Iris pigment epithelial cell (primary cell): ENCODE results near the gene SACM1L.

Experiments used
- DNase-seq: peaks from one replicate; pipeline ENCODE4 v3.0.0-alpha.2; 2011; ENCODE audit warnings: low read depth

The SACM1L gene

DNA sequence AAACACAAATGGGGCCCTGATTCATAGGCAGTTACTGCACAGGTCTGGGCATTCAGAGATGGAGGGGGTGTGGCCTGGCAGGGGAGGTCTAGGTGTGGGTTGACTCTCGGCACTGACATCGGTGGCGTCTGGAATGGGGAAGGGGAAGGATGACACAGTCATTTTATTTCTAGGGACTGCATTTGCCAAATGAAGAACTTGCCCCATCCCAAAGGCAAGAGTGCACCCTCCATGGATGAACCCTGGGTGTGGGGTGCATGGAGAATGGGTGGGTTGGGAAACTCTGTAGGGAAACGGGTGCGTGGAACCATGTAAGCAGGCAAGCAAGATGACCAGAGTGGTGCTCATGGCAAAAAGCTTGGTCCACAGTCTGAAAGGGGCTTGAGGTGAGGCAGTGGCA, 82.6 kb downstream of the SACM1L start:
- DNase-seq = no peak

- DNase-seq = no peak
Measured at GRCh38 chr3:45772341-45773035, 83.3 kb downstream of the SACM1L start.

- no peak for DNase-seq
Measured at GRCh38 chr3:45773072-45773471, 83.9 kb downstream of the SACM1L start.

DNA sequence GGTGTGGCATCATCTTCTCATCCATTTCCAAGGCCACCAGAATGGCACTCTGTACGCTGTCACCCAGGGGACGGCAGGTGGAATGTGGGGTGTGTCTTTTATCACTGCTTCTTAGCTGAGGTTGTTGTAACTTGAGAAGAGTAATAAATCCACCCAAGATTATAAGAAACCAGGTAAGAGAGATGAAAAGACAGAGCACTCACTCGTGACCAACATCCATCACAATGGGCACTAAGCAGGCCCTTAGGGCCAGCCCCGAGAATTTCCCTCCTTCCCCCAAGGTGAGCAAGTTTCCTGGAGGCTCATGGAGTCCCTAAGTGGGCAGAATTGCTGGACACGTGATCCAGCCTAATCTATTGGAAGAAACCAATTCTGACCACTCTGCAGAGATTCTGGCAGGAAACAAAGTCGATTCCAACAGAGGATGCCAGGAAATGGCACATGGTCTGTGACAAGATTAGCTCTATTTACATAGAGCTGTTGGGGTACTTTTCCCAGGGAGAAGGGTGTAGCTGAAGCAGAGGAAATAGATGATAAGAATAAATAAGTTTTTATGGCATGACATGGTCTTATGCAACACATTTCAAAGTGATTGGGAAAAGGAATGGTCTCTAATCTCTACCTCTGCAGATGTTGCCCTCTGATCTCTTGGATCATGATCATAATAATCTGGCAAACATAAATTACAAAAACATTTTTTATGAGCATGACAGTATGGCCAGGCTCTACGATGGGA, 84.7 kb downstream of the SACM1L start:
- DNase-seq = no peak

DNA sequence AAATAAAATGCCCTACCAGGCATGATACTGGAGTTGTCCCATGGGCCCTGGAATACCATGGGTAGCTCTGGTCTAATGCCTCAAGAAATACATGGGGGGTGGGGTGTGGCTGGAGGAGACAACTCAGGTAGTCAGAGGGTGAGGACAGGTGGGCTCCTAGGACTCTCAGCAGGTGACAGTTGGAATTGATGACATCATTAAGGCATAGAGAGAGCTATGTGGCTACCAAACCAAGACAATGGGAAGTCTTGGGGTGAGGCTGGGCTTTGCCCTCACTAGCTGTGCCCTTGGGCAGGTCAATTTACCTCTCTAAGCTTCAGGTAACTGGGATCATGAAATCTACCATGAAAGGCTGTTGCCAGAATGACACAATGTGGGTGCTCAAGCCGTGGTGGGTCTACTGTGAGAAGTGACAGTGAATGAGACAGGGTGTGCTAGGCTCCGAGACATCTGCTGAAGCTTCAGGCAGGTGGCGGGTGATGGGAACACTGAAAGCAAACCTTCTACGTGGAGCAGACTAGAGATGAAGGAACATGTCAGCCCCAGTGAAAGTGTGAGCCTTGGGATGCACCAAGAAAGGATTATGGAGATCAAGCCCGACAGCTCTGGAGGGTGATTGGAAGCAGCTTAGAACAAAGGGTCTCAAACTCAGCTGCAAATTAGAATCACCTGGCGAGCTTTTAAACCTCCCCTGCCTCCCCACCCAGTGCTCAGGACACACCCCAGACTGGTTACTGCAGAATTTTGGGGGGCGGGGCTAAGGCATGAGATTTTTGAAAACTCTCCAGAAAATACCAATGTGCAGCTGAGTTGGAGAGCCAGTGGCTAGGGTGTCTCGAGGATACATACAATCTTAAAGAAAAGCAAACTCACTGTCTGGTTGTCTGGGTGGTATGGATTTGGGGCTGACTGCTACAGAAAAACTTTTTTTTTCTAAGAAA, 85.7 kb downstream of the SACM1L start:
- no peak for DNase-seq

DNA sequence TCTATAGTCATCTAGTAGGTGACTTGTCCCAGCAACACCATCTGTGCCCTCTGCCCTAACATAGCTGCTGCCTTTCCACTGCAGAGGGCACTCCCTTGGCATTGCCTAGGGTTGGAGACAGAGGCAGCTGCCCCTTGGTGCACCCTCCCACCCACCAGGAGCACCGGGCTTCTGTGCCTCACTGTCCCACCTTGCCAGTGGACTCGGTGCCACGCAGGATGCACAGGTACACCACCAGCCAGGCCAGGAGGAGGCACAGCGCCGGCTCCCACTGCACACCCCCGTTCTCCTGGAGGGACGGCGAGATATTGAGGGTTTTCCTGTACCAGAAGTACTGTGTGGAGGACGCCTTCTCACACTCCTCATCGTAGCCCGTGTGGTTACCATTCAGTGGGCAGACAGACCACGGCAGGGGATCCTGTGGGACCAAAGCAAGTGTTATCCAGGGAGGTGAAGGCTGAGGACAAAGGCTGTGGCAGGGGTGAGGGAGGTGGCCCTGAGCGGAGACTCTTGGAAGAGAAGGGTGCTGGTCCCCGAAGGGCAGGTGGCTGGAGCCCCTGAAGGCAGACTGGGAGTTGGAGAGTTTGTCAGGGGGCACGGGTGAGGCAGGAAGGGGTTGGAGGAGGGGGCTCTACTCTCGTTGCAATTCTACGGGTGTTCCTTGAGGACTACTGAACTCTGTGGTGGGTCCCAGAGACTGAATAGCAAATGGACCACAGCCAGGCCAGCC, 86.5 kb downstream of the SACM1L start:
- no peak for DNase-seq

DNA sequence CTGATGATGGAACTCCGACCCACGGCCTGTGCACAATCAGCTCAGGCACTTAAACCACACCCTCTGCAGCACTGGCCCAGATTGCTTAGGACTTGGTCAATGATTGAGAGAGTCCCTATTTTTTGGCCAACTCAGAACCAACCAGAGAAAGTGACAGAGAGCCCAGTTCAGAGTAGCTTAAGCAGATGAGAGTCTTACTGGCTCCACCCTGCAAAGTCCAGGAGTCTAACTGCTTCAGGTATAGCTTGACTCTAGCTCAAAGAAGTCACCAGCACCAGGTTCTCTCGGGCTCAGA, 87.1 kb downstream of the SACM1L start:
- no peak for DNase-seq

DNA sequence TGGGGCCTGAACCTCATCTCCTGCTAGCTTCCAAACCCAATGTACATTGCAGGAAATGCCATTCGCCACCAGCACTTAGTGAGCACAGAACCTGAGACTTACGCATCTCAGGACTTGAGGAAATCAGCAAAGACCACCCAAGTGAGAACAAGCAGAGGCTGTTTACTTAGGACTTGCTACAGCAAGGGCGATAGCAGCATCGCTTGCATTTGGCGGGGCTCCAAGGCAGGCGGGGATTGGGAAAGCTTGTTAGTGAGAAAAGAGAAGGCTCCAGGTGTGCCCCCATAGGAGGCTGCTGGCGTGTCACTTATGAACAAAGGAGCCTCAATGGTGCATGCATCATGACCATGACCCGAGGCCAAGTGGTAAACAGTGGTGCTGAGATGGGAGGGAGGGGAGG, 87.4 kb downstream of the SACM1L start:
- peak; percentile 17 for DNase-seq

DNA sequence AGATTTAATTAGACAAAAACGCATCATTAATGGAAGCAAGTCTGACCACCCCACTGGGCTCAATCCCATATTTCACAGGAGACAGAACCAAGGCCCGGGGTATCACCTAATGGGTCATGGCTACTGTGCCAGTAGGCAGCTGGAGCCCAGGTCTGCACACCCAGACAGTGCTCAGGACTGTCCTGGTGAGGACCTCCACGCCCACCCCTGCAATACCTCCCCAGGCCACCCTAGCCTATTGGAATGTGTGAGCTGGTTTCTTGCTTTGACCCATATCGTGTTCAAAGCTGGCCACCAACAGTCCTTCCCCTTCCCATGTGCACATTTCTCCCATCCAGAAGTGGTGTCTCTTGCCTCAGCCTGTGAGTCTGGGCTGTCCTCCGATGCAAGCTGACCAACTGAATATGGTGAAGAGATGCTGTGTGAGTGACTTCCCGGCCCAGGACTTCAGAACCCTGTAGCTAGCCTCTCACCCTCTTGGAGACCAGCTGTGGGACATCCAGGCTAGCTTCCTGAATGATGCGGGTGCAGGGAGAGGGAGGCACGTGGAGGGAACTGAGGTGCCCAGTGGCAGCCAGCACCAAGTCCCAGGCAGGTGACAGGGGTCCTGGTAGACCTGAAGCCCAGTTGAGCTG, 88.0 kb downstream of the SACM1L start:
- DNase-seq = no peak

DNA sequence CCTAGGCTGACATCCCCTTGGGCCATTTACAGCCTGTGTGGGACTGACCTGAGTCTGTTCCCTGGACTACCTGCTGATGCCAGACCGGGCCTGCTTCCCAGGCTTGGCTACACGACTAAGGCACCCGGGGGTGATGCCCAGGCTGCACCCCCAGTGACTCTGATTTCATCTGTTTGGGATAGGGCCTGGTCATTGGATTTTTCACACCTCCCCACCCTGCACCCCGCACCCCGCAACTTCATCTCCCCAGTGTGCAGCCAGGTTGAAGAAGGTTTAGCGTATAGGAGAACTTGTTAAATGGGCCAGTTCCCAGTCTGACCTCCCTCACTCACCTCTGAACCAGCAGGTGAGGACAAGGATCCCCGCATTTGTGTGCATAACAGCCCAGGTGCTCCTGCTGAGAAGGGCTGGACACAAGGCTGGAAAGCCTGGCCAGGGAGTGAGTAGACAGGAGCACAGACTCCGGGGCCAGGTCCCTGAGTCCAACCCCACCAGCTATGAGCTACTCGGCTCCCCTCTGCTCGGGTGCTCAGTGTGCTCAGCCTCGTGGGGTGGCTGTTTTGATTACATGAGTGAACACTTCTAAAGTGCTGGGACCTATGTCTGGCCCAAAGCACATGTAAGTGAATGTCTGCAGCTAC, 88.7 kb downstream of the SACM1L start:
- DNase-seq = no peak

GRCh38 chr3:45778761-45779201, 89.6 kb downstream of the SACM1L start:
- DNase-seq = peak; percentile 6

- no peak for DNase-seq
Measured at GRCh38 chr3:45779746-45780735, 90.8 kb downstream of the SACM1L start.

GRCh38 chr3:45781271-45781670, 92.1 kb downstream of the SACM1L start:
- DNase-seq = no peak

DNA sequence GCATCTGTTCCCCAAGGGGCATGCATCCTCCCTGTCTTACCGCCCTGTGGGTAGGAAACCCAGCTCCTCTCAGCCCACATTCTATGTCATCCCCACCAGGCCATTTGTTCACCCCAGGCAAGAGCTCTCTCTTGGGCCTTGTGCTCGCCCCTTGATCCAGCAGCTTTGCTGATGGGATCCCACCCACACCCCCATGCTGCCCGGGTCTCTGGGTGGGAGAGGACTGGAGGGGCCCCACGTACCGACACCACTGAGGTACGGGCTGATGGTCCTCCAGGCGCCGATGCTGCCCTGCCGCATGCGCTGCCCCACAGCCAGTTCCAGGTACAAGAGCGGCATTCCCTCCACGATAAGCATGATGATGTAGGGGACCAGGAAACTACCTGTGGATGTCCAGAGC, 92.6 kb downstream of the SACM1L start:
- DNase-seq = no peak

GRCh38 chr3:45782381-45782780, 93.2 kb downstream of the SACM1L start:
- no peak for DNase-seq

DNA sequence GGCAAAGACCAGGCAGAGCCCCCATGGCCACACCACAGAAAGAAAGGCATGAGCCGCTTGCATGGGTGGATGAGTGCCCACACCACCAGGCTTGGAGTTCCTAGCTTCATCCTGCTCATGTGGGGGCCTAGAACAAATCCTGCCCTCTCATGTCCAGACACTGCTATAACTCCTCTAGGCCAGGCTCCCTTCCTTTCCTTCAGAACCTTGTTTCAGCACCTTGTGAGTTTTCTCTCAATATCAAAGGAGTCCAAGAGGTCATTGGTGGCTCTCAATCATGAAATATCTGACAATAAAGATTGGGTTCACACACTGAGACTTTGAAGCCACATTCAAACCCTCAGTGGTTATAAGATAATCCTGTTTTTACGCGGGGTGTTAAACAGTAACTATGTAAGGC, 94.5 kb downstream of the SACM1L start:
- no peak for DNase-seq

DNA sequence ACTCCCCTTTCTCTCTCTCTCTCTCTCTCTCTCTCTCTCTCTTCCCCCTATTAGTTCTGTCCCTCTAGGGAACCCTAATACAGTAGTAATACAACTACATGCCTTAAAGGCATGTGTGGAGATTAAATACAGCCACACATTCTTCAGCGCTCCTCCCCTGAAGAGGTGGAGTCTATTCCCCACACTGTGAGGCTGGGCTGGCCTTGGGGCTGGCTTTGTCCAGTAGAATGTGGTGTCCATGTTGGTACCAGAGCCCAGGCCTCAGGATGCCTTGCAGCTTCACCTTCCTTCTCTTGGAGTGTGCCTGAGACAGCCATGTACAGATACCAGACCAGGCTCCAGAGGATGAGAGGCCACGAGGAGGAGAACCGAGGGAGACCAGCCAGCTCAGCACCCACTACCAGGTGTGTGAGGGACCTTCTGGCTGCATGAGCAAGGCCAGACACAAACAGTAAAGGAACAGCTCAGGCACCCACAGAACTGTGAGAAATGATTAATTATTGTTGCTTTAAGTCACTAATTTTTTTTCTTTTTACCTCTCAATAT, 96.5 kb downstream of the SACM1L start:
- no peak for DNase-seq

- DNase-seq = no peak
Measured at GRCh38 chr3:45786801-45787495, 97.8 kb downstream of the SACM1L start.

- DNase-seq = no peak
Measured at GRCh38 chr3:45787551-45787950, 98.4 kb downstream of the SACM1L start.
